HEK293 (cell line): ENCODE measurements around the gene ACADVL.

Experiments
- CTCF ChIP-seq: fragments of 450-650 bp; formaldehyde crosslinking; IDR thresholded peaks from 2 replicates; pipeline ENCODE4 v1.5.1; 2016; ENCODE audit warnings: missing biosample characterization, missing genetic modification characterization
- KLF16 ChIP-seq: fragments of 450-650 bp; formaldehyde crosslinking; IDR thresholded peaks from 2 replicates; pipeline ENCODE4 v1.5.1; 2017; ENCODE audit warnings: missing biosample characterization, missing genetic modification characterization
- PATZ1 ChIP-seq: fragments of 450-650 bp; formaldehyde crosslinking; IDR thresholded peaks from 2 replicates; pipeline ENCODE4 v1.5.1; 2016; ENCODE audit warnings: missing biosample characterization, missing genetic modification characterization
- REST ChIP-seq: fragments of 450-650 bp; formaldehyde crosslinking; IDR thresholded peaks from 2 replicates; pipeline ENCODE4 v1.5.1; 2016; ENCODE audit warnings: missing biosample characterization, missing genetic modification characterization
- ZBTB21 ChIP-seq: fragments of 450-650 bp; formaldehyde crosslinking; IDR thresholded peaks from 2 replicates; pipeline ENCODE4 v1.5.1; 2017; ENCODE audit warnings: missing biosample characterization, missing genetic modification characterization
- ZFP37 ChIP-seq: fragments of 450-650 bp; formaldehyde crosslinking; IDR thresholded peaks from 2 replicates; pipeline ENCODE4 v1.5.1; 2016; ENCODE audit warnings: missing biosample characterization, missing genetic modification characterization
- ZNF140 ChIP-seq: fragments of 450-650 bp; formaldehyde crosslinking; IDR thresholded peaks from 2 replicates; pipeline ENCODE4 v1.5.1; 2016; ENCODE audit warnings: missing biosample characterization, missing genetic modification characterization
- TF ChIP-seq, protein P1 (sequence below): fragments of 450-650 bp; formaldehyde crosslinking; IDR thresholded peaks from 2 replicates; pipeline ENCODE4 v1.5.1; 2016; ENCODE audit warnings: missing biosample characterization, missing genetic modification characterization
- TF ChIP-seq, protein P2 (sequence below): fragments of 450-650 bp; formaldehyde crosslinking; IDR thresholded peaks from 2 replicates; pipeline ENCODE4 v1.5.1; 2016; ENCODE audit warnings: missing biosample characterization, missing genetic modification characterization

DNA sequence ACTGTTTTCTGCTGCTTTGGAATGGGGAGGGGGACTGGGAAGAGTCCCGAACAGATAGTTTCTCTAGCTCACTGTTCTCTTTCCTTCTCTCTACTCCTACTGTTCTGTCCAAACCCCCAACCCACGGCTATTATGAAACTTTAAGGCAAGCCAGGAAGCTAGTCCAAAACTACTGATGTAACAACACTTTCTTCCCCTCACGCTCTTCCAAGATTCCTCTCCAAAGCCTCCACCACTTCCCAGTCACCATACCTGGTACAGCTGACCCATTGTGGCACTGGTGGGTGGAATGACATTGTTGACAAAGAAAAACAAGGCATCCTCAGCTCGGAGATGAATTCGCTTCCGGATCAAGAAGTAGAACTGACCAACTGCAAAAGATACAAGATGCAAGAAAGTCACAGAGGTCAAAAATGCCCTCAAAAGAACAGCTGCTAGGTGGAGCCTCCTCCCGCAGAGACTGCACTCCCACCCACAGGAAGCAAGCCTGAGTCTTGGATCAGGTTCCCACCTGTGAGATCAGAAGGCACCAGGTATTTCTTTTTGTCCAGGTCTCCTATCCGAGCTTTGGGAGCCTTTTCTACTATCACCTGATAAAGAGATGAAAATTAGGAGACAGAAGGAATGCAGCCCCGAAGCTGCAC is 21.5 kb downstream of the ACADVL start:
- TF ChIP-seq, protein P1, sequence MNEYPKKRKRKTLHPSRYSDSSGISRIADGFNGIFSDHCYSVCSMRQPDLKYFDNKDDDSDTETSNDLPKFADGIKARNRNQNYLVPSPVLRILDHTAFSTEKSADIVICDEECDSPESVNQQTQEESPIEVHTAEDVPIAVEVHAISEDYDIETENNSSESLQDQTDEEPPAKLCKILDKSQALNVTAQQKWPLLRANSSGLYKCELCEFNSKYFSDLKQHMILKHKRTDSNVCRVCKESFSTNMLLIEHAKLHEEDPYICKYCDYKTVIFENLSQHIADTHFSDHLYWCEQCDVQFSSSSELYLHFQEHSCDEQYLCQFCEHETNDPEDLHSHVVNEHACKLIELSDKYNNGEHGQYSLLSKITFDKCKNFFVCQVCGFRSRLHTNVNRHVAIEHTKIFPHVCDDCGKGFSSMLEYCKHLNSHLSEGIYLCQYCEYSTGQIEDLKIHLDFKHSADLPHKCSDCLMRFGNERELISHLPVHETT (tag by site-specific recombination): no peak
- no peak for TF ChIP-seq CTCF (tag by site-specific recombination)
- TF ChIP-seq REST (tag by site-specific recombination): no peak
- TF ChIP-seq ZNF140 (tag by site-specific recombination): no peak
- no peak for TF ChIP-seq KLF16 (tag by site-specific recombination)
- no peak for TF ChIP-seq ZBTB21
- TF ChIP-seq, protein P2, sequence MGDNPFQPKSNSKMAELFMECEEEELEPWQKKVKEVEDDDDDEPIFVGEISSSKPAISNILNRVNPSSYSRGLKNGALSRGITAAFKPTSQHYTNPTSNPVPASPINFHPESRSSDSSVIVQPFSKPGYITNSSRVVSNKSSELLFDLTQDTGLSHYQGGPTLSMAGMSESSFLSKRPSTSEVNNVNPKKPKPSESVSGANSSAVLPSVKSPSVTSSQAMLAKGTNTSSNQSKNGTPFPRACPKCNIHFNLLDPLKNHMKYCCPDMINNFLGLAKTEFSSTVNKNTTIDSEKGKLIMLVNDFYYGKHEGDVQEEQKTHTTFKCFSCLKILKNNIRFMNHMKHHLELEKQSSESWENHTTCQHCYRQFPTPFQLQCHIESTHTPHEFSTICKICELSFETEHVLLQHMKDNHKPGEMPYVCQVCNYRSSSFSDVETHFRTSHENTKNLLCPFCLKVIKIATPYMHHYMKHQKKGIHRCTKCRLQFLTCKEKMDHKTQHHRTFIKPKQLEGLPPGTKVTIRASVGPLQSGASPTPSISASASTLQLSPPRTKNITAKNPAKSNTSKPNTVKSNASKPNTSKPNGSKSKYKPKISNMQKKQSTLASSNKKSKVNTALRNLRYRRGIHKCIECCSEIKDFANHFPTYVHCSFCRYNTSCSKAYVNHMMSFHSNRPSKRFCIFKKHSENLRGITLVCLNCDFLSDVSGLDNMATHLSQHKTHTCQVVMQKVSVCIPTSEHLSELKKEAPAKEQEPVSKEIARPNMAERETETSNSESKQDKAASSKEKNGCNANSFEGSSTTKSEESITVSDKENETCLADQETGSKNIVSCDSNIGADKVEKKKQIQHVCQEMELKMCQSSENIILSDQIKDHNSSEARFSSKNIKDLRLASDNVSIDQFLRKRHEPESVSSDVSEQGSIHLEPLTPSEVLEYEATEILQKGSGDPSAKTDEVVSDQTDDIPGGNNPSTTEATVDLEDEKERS (tag by site-specific recombination): no peak
- no peak for TF ChIP-seq PATZ1 (tag by site-specific recombination)
- no peak for TF ChIP-seq ZFP37 (tag by site-specific recombination)
